HCT116 (cell line): ENCODE results near the gene SCAF1. TPM values are rescaled to one million over a fixed set of nuclear protein-coding genes. Genes with fewer than 3 reads are reported as not detected.

Experiments used
- ATAC-seq: fragments of 200-7000 bp; cut with Tn5 transposase; 2 replicates; pipeline ENCODE4 v1.9.1; 2020; ENCODE audit warnings: mild to moderate bottlenecking, moderate library complexity
- BruUV-seq: library from RNA; stranded (reverse); fragments of 400-500 nt; replicated peaks from 2 replicates; lab custom pipeline; 2021; lab: Mats Ljungman, UMichigan
- CTCF ChIA-PET: fragments of 300-600 bp; sonication (Branson Sonifier 250); formaldehyde crosslinking; loops from one replicate; lab custom pipeline; 2021; ENCODE audit warnings: antibody characterized with exemption; lab: Charles Lee
- POLR2A ChIA-PET: fragments of 300-600, 350-600 bp; sonication (Branson Sonifier 250); formaldehyde crosslinking; loops from one replicate; lab custom pipeline; 2021; ENCODE audit warnings: antibody characterized with exemption; lab: Charles Lee
- RAD21 ChIA-PET, 2 experiments: fragments of 300-600 bp; sonication (Branson Sonifier 250); formaldehyde crosslinking; loops; one replicate each; lab custom pipeline; 2023; ENCODE audit warnings: low total read pairs in 2 of 2; ENCODE audit not compliant: uncharacterized antibody in 2 of 2, unreplicated experiment in 2 of 2, low non-redundant PET in 1 of 2; lab: Charles Lee
- DNase-seq: peaks from one replicate; pipeline ENCODE4 v3.0.0-alpha.2; 2010; ENCODE audit warnings: low read depth, low spot score
- H2AFZ ChIP-seq: fragments of 200-600 bp; shearing (Covaris generic), sonication (generic); 2 replicates; pipeline ENCODE4 v1.6.1; 2017; ENCODE audit warnings: low read depth, mixed run types, mixed read lengths, antibody characterized with exemption, low read length; ENCODE audit not compliant: poor library complexity, severe bottlenecking
- H3K27ac ChIP-seq: 2 replicates; pipeline ENCODE4 v1.5.1; 2012; ENCODE audit warnings: low read depth, low read length
- H3K27me3 ChIP-seq: fragments of 200-600 bp; sonication (generic); 2 replicates; pipeline ENCODE4 v1.6.1; 2016; ENCODE audit warnings: mixed run types, low read length, mixed read lengths; ENCODE audit not compliant: insufficient read depth
- H3K36me3 ChIP-seq, 2 experiments: fragments of 200-500 bp in 1 of 2; fragments of 200-600 bp in 1 of 2; sonication (Bioruptor generic) in 1 of 2; sonication (generic) in 1 of 2; 2 replicates each; pipeline versions ENCODE4 v1.5.1 to v1.6.1; 2014 to 2016; ENCODE audit warnings: low read length in 2 of 2, inconsistent platforms in 1 of 2, mixed read lengths in 1 of 2, mixed run types in 1 of 2; ENCODE audit not compliant: insufficient read depth in 2 of 2, control insufficient read depth in 1 of 2
- H3K4me1 ChIP-seq, 2 experiments: fragments of 200-600 bp in 1 of 2; sonication (generic) in 1 of 2; 2 replicates each; pipeline versions ENCODE4 v1.5.1 to v1.6.1; 2012 to 2017; ENCODE audit warnings: low read length in 2 of 2, inconsistent platforms in 1 of 2, mild to moderate bottlenecking in 1 of 2, mixed read lengths in 1 of 2, mixed run types in 1 of 2, moderate library complexity in 1 of 2; ENCODE audit not compliant: insufficient read depth in 2 of 2, control insufficient read depth in 1 of 2
- H3K4me2 ChIP-seq: fragments of 200-600 bp; sonication (generic); 2 replicates; pipeline ENCODE4 v1.6.1; 2017; ENCODE audit warnings: mixed run types, low read length, mixed read lengths
- H3K4me3 ChIP-seq, 2 experiments: fragments of 200-600 bp in 1 of 2; sonication (generic) in 1 of 2; replicated peaks in 1 of 2; 2 replicates each; pipeline ENCODE4 v1.5.1; 2011 to 2016; ENCODE audit warnings: low read length in 2 of 2, control low read depth in 1 of 2, low read depth in 1 of 2, mild to moderate bottlenecking in 1 of 2, mixed read lengths in 1 of 2, mixed run types in 1 of 2
- H3K79me2 ChIP-seq: fragments of 200-600 bp; sonication (generic); 2 replicates; pipeline ENCODE4 v1.6.1; 2017; ENCODE audit warnings: mild to moderate bottlenecking, mixed run types, low read length, moderate library complexity, mixed read lengths; ENCODE audit not compliant: insufficient read depth
- H3K9ac ChIP-seq: fragments of 200-600 bp; sonication (generic); 2 replicates; pipeline ENCODE4 v1.6.1; 2016; ENCODE audit warnings: low read length, mixed read lengths
- H3K9me2 ChIP-seq: fragments of 200-600 bp; sonication (generic), shearing (Covaris generic); 2 replicates; pipeline ENCODE4 v1.6.1; 2017; ENCODE audit warnings: mixed run types, mild to moderate bottlenecking, moderate library complexity; ENCODE audit not compliant: insufficient read depth
- H3K9me3 ChIP-seq, 2 experiments: fragments of 200-500 bp in 1 of 2; fragments of 200-600 bp in 1 of 2; sonication (Bioruptor generic) in 1 of 2; sonication (generic) in 1 of 2; 2 replicates each; pipeline ENCODE4 v1.6.1; 2014 to 2017; ENCODE audit warnings: low read length in 2 of 2, mixed read lengths in 2 of 2, inconsistent platforms in 1 of 2, low read depth in 1 of 2, mild to moderate bottlenecking in 1 of 2, mixed run types in 1 of 2, moderate library complexity in 1 of 2; ENCODE audit not compliant: control insufficient read depth in 1 of 2, insufficient read depth in 1 of 2
- H4K20me1 ChIP-seq: fragments of 200-600 bp; sonication (generic), shearing (Covaris generic); 2 replicates; pipeline ENCODE4 v1.6.1; 2017; ENCODE audit warnings: mixed run types, mild to moderate bottlenecking, moderate library complexity; ENCODE audit not compliant: insufficient read depth
- ATF3 ChIP-seq: IDR thresholded peaks from 2 replicates; pipeline ENCODE4 v1.6.1; 2012
- CEBPB ChIP-seq: IDR thresholded peaks from 2 replicates; pipeline ENCODE4 v1.6.1; 2012; ENCODE audit warnings: low read depth
- EGR1 ChIP-seq: IDR thresholded peaks from 2 replicates; pipeline ENCODE4 v1.6.1; 2012; ENCODE audit warnings: low read depth
- ELF1 ChIP-seq: IDR thresholded peaks from 2 replicates; pipeline ENCODE4 v1.6.1; 2012; ENCODE audit warnings: low read depth, borderline replicate concordance
- EZH2 ChIP-seq: fragments of 200-600 bp; sonication (generic); IDR thresholded peaks from 2 replicates; pipeline ENCODE4 v1.6.1; 2017; ENCODE audit warnings: antibody characterized with exemption, mixed run types
- EZH2phosphoT487 ChIP-seq: fragments of 200-600 bp; IDR thresholded peaks from 2 replicates; pipeline ENCODE4 v1.6.1; 2018; ENCODE audit warnings: antibody characterized with exemption, borderline replicate concordance
- FOSL1 ChIP-seq: IDR thresholded peaks from 2 replicates; pipeline ENCODE4 v1.6.1; 2012; ENCODE audit warnings: low read depth
- JUND ChIP-seq: IDR thresholded peaks from 2 replicates; pipeline ENCODE4 v1.6.1; 2012
- MAX ChIP-seq: IDR thresholded peaks from 2 replicates; pipeline ENCODE4 v1.6.1; 2012
- POLR2A ChIP-seq: IDR thresholded peaks from 2 replicates; pipeline ENCODE4 v1.7.0; 2011; ENCODE audit warnings: borderline replicate concordance; ENCODE audit not compliant: insufficient read depth, insufficient read length; ENCODE audit errors: extremely low read depth
- POLR2AphosphoS5 ChIP-seq: IDR thresholded peaks from 2 replicates; pipeline ENCODE4 v1.6.1; 2011; ENCODE audit warnings: mild to moderate bottlenecking, low read depth, low read length, moderate library complexity
- RAD21 ChIP-seq: IDR thresholded peaks from 2 replicates; pipeline ENCODE4 v1.6.1; 2012; ENCODE audit warnings: low read depth, mild to moderate bottlenecking
- REST ChIP-seq: IDR thresholded peaks from 2 replicates; pipeline ENCODE4 v1.6.1; 2012; ENCODE audit warnings: low read depth
- SIN3A ChIP-seq: IDR thresholded peaks from 2 replicates; pipeline ENCODE4 v1.6.1; 2012; ENCODE audit warnings: low read depth
- SP1 ChIP-seq: IDR thresholded peaks from 2 replicates; pipeline ENCODE4 v1.6.1; 2012; ENCODE audit warnings: low read depth
- SRF ChIP-seq: IDR thresholded peaks from 2 replicates; pipeline ENCODE4 v1.6.1; 2012; ENCODE audit warnings: low read depth
- TCF7L2 ChIP-seq: IDR thresholded peaks from 2 replicates; pipeline ENCODE4 v1.7.0; 2011; ENCODE audit warnings: borderline replicate concordance, inconsistent platforms; ENCODE audit not compliant: insufficient read depth, insufficient read length; ENCODE audit errors: extremely low read depth
- YY1 ChIP-seq: IDR thresholded peaks from 2 replicates; pipeline ENCODE4 v1.6.1; 2011; ENCODE audit warnings: low read length, low read depth, moderate library complexity, mild to moderate bottlenecking; ENCODE audit not compliant: insufficient replicate concordance; ENCODE audit errors: extremely low read depth
- ZBTB33 ChIP-seq: IDR thresholded peaks from 2 replicates; pipeline ENCODE4 v1.6.1; 2011; ENCODE audit warnings: mild to moderate bottlenecking, low read length, moderate library complexity; ENCODE audit not compliant: insufficient replicate concordance; ENCODE audit errors: extremely low read depth
- ZNF274 ChIP-seq: fragments of 200-500 bp; sonication (Bioruptor generic); IDR thresholded peaks from 2 replicates; pipeline ENCODE4 v1.6.1; 2014; ENCODE audit warnings: mild to moderate bottlenecking, low read depth, low read length, inconsistent platforms
- intact Hi-C: fragments of 100-400 bp; cut with micrococcal nuclease; formaldehyde crosslinking; loops from 2 replicates; pipeline ENCODE4 v1.10.0; 2022
- total RNA-seq: library from RNA; stranded (reverse); gene quantifications from one replicate; pipeline ENCODE4 v1.2.1, GENCODE V29; 2021; ENCODE audit not compliant: unreplicated experiment

SCAF1 gene
- total RNA-seq, 1 experiment from 2014 or later = 96.8 TPM

- Histone ChIP-seq H3K36me3 (no peaks in the 10 kb centered on the region; a peak in 1 of 4 replicates), H2AFZ (no peak overlapping the region), H3K9me3 (no peaks in the 10 kb centered on the region), H3K79me2 (no peaks in the 10 kb centered on the region), H3K9ac (no peak overlapping the region), H3K9me2 (no peaks in the 10 kb centered on the region), H4K20me1 (no peaks in the 10 kb centered on the region), H3K4me1 (peaks cover 3 to 16% of the 10 kb centered on the region in 2 experiments; a peak in 3 of 4 replicates), H3K4me3 (no peak overlapping the region), H3K4me2 (no peak overlapping the region), H3K27ac (no peak overlapping the region), H3K27me3 (no peaks in the 10 kb centered on the region)
- ChIA-PET POLR2A (no interaction called here), RAD21 (interaction anchor here in 1 of 2 experiments (0.6 kb wide), 1 partner anchor 41 kb away, joined by 4 read pairs; no protein-coding TSS in a partner anchor), CTCF (no interaction called here)
- no TSS peak for BruUV-seq
- intact Hi-C loops = no loop called here
- ATAC-seq (no peak), DNase-seq (no peak)
- TF ChIP-seq SIN3A = no peak
- no peak for TF ChIP-seq EZH2
- no peak for TF ChIP-seq EZH2phosphoT487
- TF ChIP-seq ZNF274 = no peak
- no peak for TF ChIP-seq ATF3
- no peak for TF ChIP-seq MAX
- TF ChIP-seq SRF = no peak
- no peak for TF ChIP-seq RAD21
- no peak for TF ChIP-seq JUND
- TF ChIP-seq TCF7L2 = no peak
- TF ChIP-seq ZBTB33 = no peak
- no peak for TF ChIP-seq EGR1
- no peak for TF ChIP-seq CEBPB
- TF ChIP-seq POLR2A = no peak
- no peak for TF ChIP-seq SP1
- no peak for TF ChIP-seq ELF1
- TF ChIP-seq YY1 = no peak
- no peak for TF ChIP-seq FOSL1
- TF ChIP-seq POLR2AphosphoS5 = no peak
- TF ChIP-seq REST = no peak
These were observed 9.4 kb upstream of the SCAF1 start for GRCh38 chr19:49632576-49632975.
